ENCODE results near the gene DNAI2. TPM values are rescaled to one million over a fixed set of nuclear protein-coding genes. Genes with fewer than 3 reads are reported as not detected.

Gene DNAI2
- total and polyA plus RNA-seq, 9 of the 15 experiments (the other 6 are each of a cell fraction or from before 2014, with no cell fraction given) = not detected

GRCh38 chr17:74336307-74336706, 62.3 kb downstream of the DNAI2 start:
- no TSS peak for BruUV-seq (replicated peaks)
- no peak for ATAC-seq
- Histone ChIP-seq H3K27me3 (ENCODE audit: control insufficient read depth in 2 of 2, insufficient read depth in 2 of 2, low read length in 2 of 2) (peaks cover 2 to 38% of the 10 kb centered on the region in 2 experiments; a peak in 3 of 5 replicates), H3K79me2 (ENCODE audit: control insufficient read depth, insufficient read depth, low read length) (no peaks in the 10 kb centered on the region), H3K4me3 (no peak overlapping the region), H3K4me2 (ENCODE audit: insufficient read depth, low read length) (no peak overlapping the region), H3K27ac (ENCODE audit: extremely low read depth, low read depth, low read length) (no peak overlapping the region), H2AFZ (ENCODE audit: low read depth, low read length) (no peak overlapping the region), H3K9ac (ENCODE audit: insufficient read depth in 1 of 2, low read depth in 2 of 2, low read length in 2 of 2) (no peak overlapping the region), H3K9me1 (ENCODE audit: control insufficient read depth, insufficient read depth, low read length) (no peaks in the 10 kb centered on the region), H3K4me1 (replicated peaks in 1 of 2; ENCODE audit: control insufficient read depth in 2 of 2, insufficient read depth in 2 of 2, low read length in 2 of 2) (peaks cover 12 to 21% of the 10 kb centered on the region in 2 experiments), H4K20me1 (replicated peaks; ENCODE audit: control insufficient read depth, insufficient read depth, low read length) (peaks cover 8% of the 10 kb centered on the region), H3K9me3 (replicated peaks; ENCODE audit: control insufficient read depth, insufficient read depth, low read depth, low read length) (no peaks in the 10 kb centered on the region), H3K36me3 (ENCODE audit: control insufficient read depth, insufficient read depth, low read length) (no peaks in the 10 kb centered on the region)
- no peak for DNase-seq (ENCODE audit: extremely low read depth in 1 of 4, low spot score in 3 of 4)
- in situ Hi-C loops (cut with MboI) (no loop called here), intact Hi-C loops (cut with micrococcal nuclease) (no loop called here)
- ChIA-PET POLR2A (interaction anchor here (0.6 to 0.9 kb wide), 3 partner anchors 123 to 203 kb away, joined by 3 to 4 read pairs (median 3); partner anchors contain the start of gene TTYH2), CTCF (ENCODE audit: low intra/inter-chr PET ratio) (no interaction called here)
- no peak for FAIRE-seq
- 6% methylated on average over 7 of the region's 7 CpGs for WGBS (ENCODE audit: insufficient coverage, low coverage, missing lambda C conversion rate)
- TF ChIP-seq FOXP4 (CRISPR knock-in tag; IDR thresholded peaks at IDR 0.05; ENCODE audit: borderline replicate concordance) = no peak
- no peak for TF ChIP-seq SMARCB1 (IDR thresholded peaks at IDR 0.05; ENCODE audit: insufficient read length, low read depth)
- no peak for TF ChIP-seq ZNF347 (CRISPR knock-in tag; IDR thresholded peaks at IDR 0.05; ENCODE audit: low read depth)
- no peak for TF ChIP-seq ZNF121 (CRISPR knock-in tag; conservative IDR thresholded peaks at IDR 0.05)
- no peak for TF ChIP-seq TRIM25 (IDR thresholded peaks at IDR 0.05; ENCODE audit: borderline replicate concordance)
- TF ChIP-seq ZNF280A (IDR thresholded peaks at IDR 0.05; ENCODE audit: low read depth, partially characterized antibody) = no peak
- no peak for TF ChIP-seq ZFP1 (CRISPR knock-in tag; IDR thresholded peaks at IDR 0.05)
- no peak for TF ChIP-seq SNRNP70 (optimal IDR thresholded peaks at IDR 0.05; ENCODE audit: low read depth, low read length)
- TF ChIP-seq FOSL1 (tag; conservative IDR thresholded peaks at IDR 0.05) = no peak
- no peak for TF ChIP-seq CBX2 (IDR thresholded peaks at IDR 0.05; ENCODE audit: insufficient read depth, low read length, poor library complexity, severe bottlenecking)
- no peak for TF ChIP-seq ZKSCAN3 (CRISPR knock-in tag; IDR thresholded peaks at IDR 0.05)
- TF ChIP-seq ZSCAN29 (IDR thresholded peaks at IDR 0.05) = no peak
- no peak for TF ChIP-seq ZNF77 (CRISPR knock-in tag; IDR thresholded peaks at IDR 0.05)
- no peak for TF ChIP-seq CREB3 (tag; conservative IDR thresholded peaks at IDR 0.05; ENCODE audit: low read depth)
- TF ChIP-seq MED1 (CRISPR knock-in tag; IDR thresholded peaks at IDR 0.05; ENCODE audit: borderline replicate concordance) = no peak
- no peak for TF ChIP-seq SRSF1 (IDR thresholded peaks at IDR 0.05; ENCODE audit: low read depth, low read length)
- no peak for TF ChIP-seq ZNF778 (CRISPR knock-in tag; IDR thresholded peaks at IDR 0.05)
- no peak for TF ChIP-seq SPI1 (IDR thresholded peaks at IDR 0.05; ENCODE audit: borderline replicate concordance, low read depth, low read length)

Measured in K562 (cell line).